Cortex of kidney (tissue), 1 donor: ENCODE results near the gene TP53INP2.
"Not testable (repeated sequence)": the region's sequence is repeated elsewhere in the genome, so short reads cannot be mapped to it uniquely, and the experiment has no call there.

ENCODE experiments used
- DNase-seq: peaks from one replicate; lab custom pipeline; 2025; lab: John Stamatoyannopoulos, UW

TP53INP2 gene, protein sequence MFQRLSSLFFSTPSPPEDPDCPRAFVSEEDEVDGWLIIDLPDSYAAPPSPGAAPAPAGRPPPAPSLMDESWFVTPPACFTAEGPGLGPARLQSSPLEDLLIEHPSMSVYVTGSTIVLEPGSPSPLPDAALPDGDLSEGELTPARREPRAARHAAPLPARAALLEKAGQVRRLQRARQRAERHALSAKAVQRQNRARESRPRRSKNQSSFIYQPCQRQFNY

DNA sequence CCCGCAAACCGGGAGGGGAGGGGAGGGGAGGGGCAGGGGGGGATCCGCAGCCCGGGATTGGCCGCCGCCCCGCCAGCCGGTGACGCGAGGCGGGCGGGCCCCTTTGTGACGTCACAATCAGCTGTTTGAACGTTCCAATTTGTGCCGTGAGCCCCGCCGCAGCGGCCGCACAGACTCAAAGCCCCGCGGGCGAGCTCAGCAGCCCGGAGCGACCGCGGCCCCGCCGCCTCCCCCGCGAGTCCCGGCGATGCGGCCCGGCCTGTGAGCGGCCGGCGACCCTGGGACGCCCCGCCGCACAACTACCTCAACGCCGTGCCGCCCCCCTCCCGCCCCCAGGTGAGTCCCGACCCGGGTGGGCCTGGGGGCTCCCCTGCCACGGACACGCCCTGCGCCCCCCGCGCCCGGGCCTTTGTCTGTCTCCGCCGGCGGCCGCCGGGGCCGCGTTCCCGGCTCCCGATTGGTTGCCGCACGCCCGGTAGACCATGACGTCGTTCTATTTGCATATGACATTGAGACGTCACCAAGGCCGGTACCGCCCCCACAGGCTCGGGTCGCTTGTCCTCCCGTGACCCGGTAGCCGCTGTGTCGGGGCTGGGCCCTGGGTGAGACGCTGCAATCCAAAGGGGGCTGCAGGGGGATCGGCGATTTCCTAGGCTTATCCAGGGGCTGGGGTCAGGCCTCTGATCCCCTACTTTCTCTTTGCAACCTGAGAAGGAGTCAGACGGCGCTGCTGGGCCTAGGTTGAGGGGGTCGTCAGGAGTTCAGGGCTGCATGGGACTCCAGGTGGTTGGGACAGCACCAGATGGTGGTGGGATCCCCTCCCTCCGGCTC is at the start of gene TP53INP2:
TP53INP2 (plus strand) TSS at position 168 of the 831 bp plus-strand sequence. CDS start 4,396 bp downstream, outside the sequence.
- peak; percentile 96 for DNase-seq

- DNase-seq: not testable (repeated sequence)
Observed at GRCh38 chr20:34658654-34659053, 45.5 kb upstream of the TP53INP2 start.

GRCh38 chr20:34661811-34662210 is 42.3 kb upstream of the TP53INP2 start:
- DNase-seq: not testable (repeated sequence)

DNA sequence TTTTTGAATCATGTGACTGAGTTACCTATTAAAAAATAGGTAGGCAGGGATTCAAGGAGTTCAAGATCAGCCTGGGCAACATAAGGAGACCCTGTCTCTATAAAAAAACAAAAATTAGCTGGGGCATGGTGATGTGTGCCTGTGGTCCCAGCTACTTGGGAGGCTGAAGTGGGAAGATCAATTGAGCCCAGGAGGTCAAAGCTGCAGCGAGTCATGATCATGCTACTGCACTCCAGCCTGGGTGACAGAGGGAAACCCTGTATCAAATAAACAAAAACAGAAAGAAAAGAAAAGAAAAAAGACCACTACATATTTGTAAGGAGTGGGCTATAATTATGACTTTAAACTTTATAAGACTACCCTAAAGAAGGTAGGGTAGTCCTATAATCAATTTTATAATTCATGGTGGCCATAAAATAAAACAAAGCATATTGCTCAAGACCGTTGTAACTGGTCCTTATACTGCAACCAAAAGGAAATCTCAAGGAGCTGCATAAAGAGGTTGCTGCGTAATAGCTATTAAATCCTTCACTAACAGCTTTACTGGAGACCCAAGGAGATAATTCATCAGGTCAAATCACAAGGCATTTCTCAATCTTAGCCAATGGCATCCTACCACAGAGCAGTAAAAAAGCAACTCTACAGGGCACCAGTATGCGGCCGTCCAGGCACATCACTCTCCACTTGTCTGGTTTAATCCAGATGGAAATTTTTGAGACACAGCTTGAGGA is 40.8 kb upstream of the TP53INP2 start:
- DNase-seq: no peak

DNA sequence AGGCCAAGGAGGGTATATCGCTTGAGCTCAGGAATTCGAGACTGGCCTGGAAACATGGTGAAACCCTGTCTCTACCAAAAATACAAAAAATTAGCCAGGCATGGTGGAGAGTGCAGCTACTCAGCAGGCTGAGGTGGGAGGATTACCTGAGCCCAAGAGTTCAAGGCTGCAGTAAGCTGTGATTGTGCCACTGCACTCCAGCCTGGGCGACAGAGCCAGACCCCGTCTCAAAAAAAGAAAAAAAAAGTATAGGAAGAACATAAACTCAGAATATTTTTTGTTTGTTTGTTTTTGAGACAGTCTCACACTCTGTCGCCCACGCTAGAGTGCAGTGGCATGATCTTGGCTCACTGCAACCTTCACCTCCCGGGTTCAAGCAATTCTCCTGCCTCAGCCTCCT is 39.4 kb upstream of the TP53INP2 start:
- not testable (repeated sequence) for DNase-seq

DNA sequence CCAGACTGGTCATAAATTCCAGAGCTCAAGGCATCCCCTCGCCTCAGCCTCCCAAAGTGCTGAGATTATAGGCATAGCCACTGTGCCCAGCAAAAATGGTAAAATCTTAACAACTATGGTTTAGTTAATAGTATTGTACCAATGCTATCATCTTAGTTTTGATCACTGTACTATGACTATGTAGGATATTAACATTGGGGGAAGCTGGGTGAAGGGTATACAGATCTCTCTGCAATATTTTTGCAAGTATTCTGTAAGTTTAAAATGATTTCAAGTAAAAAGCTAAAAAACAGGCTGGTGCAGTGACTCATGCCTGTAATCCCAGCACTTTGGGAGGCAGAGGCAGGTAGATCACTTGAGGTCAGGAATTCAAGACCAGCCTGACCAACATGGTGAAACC is 35.0 kb upstream of the TP53INP2 start:
- DNase-seq: no peak

GRCh38 chr20:34673412-34673811 is 30.7 kb upstream of the TP53INP2 start:
- no peak for DNase-seq

GRCh38 chr20:34675561-34675960 is 28.6 kb upstream of the TP53INP2 start:
- DNase-seq: no peak

GRCh38 chr20:34675993-34676641 is 28.0 kb upstream of the TP53INP2 start:
- DNase-seq: no peak

GRCh38 chr20:34676642-34677373 is 27.3 kb upstream of the TP53INP2 start, which contains the start of gene PIGU:
Gene PIGU (minus strand): TSS chr20:34677092. CDS start chr20:34677085, 7 bp downstream.
- peak; percentile 86 for DNase-seq

GRCh38 chr20:34680586-34681175 is 23.5 kb upstream of the TP53INP2 start:
- no peak for DNase-seq

DNA sequence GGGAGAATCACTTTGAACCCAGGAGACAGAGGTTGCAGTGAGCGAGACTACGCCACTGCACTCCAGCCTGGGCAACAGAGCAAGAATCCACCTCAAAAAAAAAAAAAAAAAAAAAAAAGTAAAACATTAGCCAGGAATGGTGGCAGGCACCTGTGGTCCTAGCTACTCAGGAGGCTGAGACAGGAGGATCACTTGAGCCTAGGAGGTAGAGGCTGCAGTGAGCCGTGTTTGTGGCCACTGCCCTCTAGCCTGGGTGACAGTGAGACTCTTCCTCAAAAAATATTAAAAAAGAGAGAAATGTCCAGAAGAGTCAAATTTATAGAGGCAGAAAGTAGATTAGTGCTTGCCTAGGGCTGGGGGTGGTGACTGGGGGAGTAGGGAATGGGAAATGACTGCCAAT is 20.5 kb upstream of the TP53INP2 start:
- no peak for DNase-seq

- DNase-seq: no peak
Observed at GRCh38 chr20:34689486-34689885, 14.7 kb upstream of the TP53INP2 start.

GRCh38 chr20:34691838-34692237 is 12.3 kb upstream of the TP53INP2 start:
- no peak for DNase-seq

DNA sequence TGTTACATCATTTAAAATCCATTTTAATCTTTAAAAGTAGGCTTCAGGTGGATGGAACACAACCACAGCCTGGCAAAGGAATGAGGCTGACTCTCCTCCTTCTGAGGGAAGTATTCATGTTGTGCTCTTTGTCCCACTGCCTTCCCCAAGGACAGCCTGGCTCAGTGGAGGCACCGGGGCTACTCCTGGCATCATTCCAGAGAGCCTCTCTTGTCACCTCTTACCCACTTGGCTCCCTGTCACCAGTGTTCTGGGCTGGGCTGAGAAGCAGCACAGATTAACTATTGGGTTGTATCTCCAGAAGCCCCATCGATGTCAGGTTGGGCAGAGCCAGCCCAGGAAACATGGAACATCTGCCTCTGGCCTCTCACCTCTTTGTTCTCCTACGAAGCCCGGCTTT is 10.7 kb upstream of the TP53INP2 start:
- no peak for DNase-seq

DNA sequence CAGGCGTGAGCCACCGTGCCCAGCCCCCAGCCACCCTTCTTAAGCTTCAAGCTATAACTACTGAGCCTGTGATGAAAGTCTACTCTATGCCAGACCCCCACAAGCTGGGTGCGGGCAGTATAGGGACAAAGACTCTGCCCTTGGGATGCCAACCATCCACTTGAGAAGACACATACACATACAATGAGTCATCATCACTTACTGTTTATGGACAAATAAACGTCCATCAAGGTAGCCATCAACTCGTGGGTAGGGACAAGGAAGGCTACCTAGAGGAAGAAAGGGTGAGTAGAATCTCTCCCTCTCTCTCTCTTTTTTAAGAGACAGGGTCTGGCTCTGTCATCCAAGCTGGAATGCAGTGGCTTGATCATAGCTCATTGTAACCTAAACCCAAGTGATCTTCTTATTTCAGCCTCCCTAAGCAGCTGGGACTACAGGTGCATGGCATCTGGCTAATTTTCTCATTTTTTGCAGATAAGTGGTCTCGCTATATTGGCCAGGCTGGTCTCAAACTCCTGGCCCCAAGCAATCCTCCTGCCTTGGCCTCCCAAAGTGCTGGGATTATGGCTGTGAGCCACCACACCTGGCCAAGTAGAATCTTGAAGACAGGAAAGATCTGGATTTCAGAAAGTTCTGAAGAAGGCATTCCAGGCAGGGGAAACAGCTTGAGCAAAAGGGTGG is 2.6 kb upstream of the TP53INP2 start:
- DNase-seq: no peak

GRCh38 chr20:34703061-34703423 is 1.1 kb upstream of the TP53INP2 start:
- DNase-seq: no peak

GRCh38 chr20:34703424-34704176 is 544 bp upstream of the TP53INP2 start:
- no peak for DNase-seq

- no peak for DNase-seq
Observed at GRCh38 chr20:34705008-34705396, 858 bp downstream of the TP53INP2 start.
